Osteoblast (primary cell): ENCODE data around the gene SLC12A8. TPM values are rescaled to one million over a fixed set of nuclear protein-coding genes. Genes with fewer than 3 reads are reported as not detected.
A peak's percentile ranks its signal among the peaks of the same experiment; 100 is the strongest.

ENCODE experiments used
- DNase-seq: peaks from one replicate; pipeline ENCODE4 v3.0.0; 2011; ENCODE audit warnings: low spot score, mixed read lengths; ENCODE audit not compliant: insufficient read length; ENCODE audit errors: missing footprints
- H2AFZ ChIP-seq: 2 replicates; pipeline ENCODE4 v1.6.0; 2011; ENCODE audit warnings: mild to moderate bottlenecking, low read length
- H3K27ac ChIP-seq: 2 replicates; pipeline ENCODE4 v1.5.1; 2011; ENCODE audit warnings: mild to moderate bottlenecking, low read depth, low read length, moderate library complexity
- H3K27me3 ChIP-seq: 2 replicates; pipeline ENCODE4 v1.6.0; 2012; ENCODE audit warnings: mild to moderate bottlenecking, control low read depth, inconsistent platforms, low read length, moderate library complexity; ENCODE audit not compliant: insufficient read depth
- H3K36me3 ChIP-seq: 2 replicates; pipeline ENCODE4 v1.5.1; 2011; ENCODE audit warnings: mild to moderate bottlenecking, low read length, control low read depth, moderate library complexity; ENCODE audit not compliant: insufficient read depth
- H3K4me1 ChIP-seq: 2 replicates; pipeline ENCODE4 v1.5.1; 2011; ENCODE audit warnings: mild to moderate bottlenecking, low read length, control low read depth, moderate library complexity; ENCODE audit not compliant: insufficient read depth
- H3K4me2 ChIP-seq: 2 replicates; pipeline ENCODE4 v1.6.0; 2011; ENCODE audit warnings: mild to moderate bottlenecking, low read length; ENCODE audit not compliant: insufficient read depth
- H3K4me3 ChIP-seq: fragments of 200-600 bp; sonication (generic); 3 replicates; pipeline ENCODE4 v1.5.1; 2012; ENCODE audit warnings: mild to moderate bottlenecking, low read length, inconsistent platforms; ENCODE audit not compliant: insufficient read depth
- H3K79me2 ChIP-seq: 2 replicates; pipeline ENCODE4 v1.6.0; 2012; ENCODE audit warnings: mild to moderate bottlenecking, low read length, control low read depth, inconsistent platforms; ENCODE audit not compliant: insufficient read depth
- H3K9me3 ChIP-seq: 2 replicates; pipeline ENCODE4 v1.5.1; 2011; ENCODE audit warnings: low read depth, low read length, control low read depth
- H4K20me1 ChIP-seq: 2 replicates; pipeline ENCODE4 v1.6.0; 2012; ENCODE audit warnings: mild to moderate bottlenecking, low read length, control low read depth; ENCODE audit not compliant: insufficient read depth
- CTCF ChIP-seq: IDR thresholded peaks from 2 replicates; pipeline ENCODE4 v1.5.1; 2011; ENCODE audit warnings: mild to moderate bottlenecking, low read depth, low read length, moderate library complexity; ENCODE audit errors: extremely low read depth
- total RNA-seq: library from RNA; depleted of rRNA; stranded (reverse); fragments of >200 nt; gene quantifications from 2 replicates; pipeline ENCODE4 v1.2.3, GENCODE V29; 2012

Gene SLC12A8
- total RNA-seq, 1 donor = 36.2 TPM

- no peak for TF ChIP-seq CTCF
- Histone ChIP-seq H3K4me1 (peaks cover 42% of the 10 kb centered on the region), H3K4me2 (peak overlapping the region; percentile 53)
These were observed 83.6 kb downstream of the SLC12A8 start for GRCh38 chr3:125128861-125129501.

GRCh38 chr3:125126323-125126722 lies 86.2 kb downstream of the SLC12A8 start:
- Histone ChIP-seq H3K27ac (peak overlapping the region; percentile 95), H3K4me3 (no peak overlapping the region), H3K4me2 (peak overlapping the region; percentile 31), H3K27me3 (no peaks in the 10 kb centered on the region), H2AFZ (no peak overlapping the region), H3K9me3 (no peaks in the 10 kb centered on the region), H4K20me1 (no peaks in the 10 kb centered on the region), H3K4me1 (peaks cover 50% of the 10 kb centered on the region), H3K79me2 (no peaks in the 10 kb centered on the region), H3K36me3 (no peaks in the 10 kb centered on the region)
- TF ChIP-seq CTCF = no peak
- no peak for DNase-seq

More at GRCh38 chr3:125128861-125129501, 83.6 kb downstream of the SLC12A8 start:
- Histone ChIP-seq H3K27me3 (no peaks in the 10 kb centered on the region), H4K20me1 (no peaks in the 10 kb centered on the region), H3K4me3 (peak overlapping the region; percentile 11), H3K79me2 (no peaks in the 10 kb centered on the region), H3K9me3 (no peaks in the 10 kb centered on the region), H2AFZ (no peak overlapping the region), H3K27ac (peak overlapping the region; percentile 97), H3K36me3 (no peaks in the 10 kb centered on the region)
- peak; percentile 92 for DNase-seq

DNA sequence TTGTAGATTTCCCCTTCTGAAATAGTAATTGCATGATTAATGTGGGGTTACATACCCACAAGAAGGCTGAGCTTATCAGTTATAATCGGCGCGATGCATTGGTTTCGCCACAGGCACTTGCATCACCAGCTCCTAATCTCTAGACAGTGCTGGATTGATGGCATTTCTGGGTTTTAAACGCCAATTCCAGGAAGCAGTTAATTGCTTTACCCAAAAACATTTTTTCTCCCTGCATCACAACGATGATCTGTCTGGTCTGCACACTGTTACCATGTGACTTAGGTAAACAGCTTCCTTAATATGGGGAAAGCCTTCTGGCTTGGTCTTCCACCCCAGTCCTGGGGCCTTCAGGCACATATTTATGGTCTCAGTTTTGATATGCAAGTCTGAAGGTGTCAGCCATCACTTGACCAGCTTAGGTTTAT lies 86.7 kb downstream of the SLC12A8 start:
- H3K36me3 ChIP-seq = no peaks in the 10 kb centered on the region
- TF ChIP-seq CTCF = no peak
- H3K27ac ChIP-seq = peak overlapping the region; percentile 95
- peaks cover 55% of the 10 kb centered on the region for H3K4me1 ChIP-seq
- peak; percentile 89 for DNase-seq
- peak overlapping the region; percentile 31 for H3K4me2 ChIP-seq
- no peaks in the 10 kb centered on the region for H3K27me3 ChIP-seq
- H2AFZ ChIP-seq = no peak overlapping the region
- no peaks in the 10 kb centered on the region for H3K79me2 ChIP-seq
- no peaks in the 10 kb centered on the region for H3K9me3 ChIP-seq
- H4K20me1 ChIP-seq = no peaks in the 10 kb centered on the region
- H3K4me3 ChIP-seq = no peak overlapping the region

- Histone ChIP-seq H3K27ac (peak overlapping the region; percentile 95), H3K4me1 (peaks cover 55% of the 10 kb centered on the region), H2AFZ (no peak overlapping the region), H3K79me2 (no peaks in the 10 kb centered on the region), H3K4me2 (no peak overlapping the region), H3K27me3 (no peaks in the 10 kb centered on the region), H3K9me3 (no peaks in the 10 kb centered on the region), H3K36me3 (no peaks in the 10 kb centered on the region), H4K20me1 (no peaks in the 10 kb centered on the region), H3K4me3 (no peak overlapping the region)
- peak; percentile 79 for DNase-seq
- TF ChIP-seq CTCF = no peak
These were observed 88.9 kb downstream of the SLC12A8 start for GRCh38 chr3:125123451-125124305.
